ENCODE data around the gene WWOX. TPM values are rescaled to one million over a fixed set of nuclear protein-coding genes. Genes with fewer than 3 reads are reported as not detected.

Gene WWOX
- total RNA-seq, 1 experiment from 2014 or later, result 28.3 TPM

DNA sequence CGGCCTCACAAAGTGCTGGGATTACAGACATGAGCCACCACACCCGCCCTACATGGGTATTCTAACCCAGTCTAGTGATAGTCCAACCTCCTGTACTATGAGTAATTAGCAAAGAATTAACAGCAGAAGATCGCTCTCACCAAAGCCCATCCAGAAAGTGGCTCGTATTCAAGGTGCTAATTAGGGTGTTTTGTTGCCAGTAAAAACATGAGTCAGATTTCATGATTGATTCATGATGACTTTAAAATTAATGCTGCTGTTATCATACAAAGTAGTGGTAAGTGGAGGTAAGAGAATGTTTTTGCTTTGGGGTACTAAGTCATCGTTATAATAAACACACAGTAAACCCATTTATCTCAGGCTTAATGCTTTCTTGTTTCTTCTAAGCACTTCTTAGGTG lies 428.8 kb downstream of the WWOX start:
- Histone ChIP-seq H3K9me2 (replicated peaks; ENCODE audit: low read length) (no peaks in the 10 kb centered on the region), H3K4me1 (ENCODE audit: insufficient read depth, low read length) (no peaks in the 10 kb centered on the region), H3K4me2 (ENCODE audit: low read length) (no peak overlapping the region), H4K20me1 (ENCODE audit: low read length) (no peaks in the 10 kb centered on the region), H3K79me2 (ENCODE audit: low read length) (no peaks in the 10 kb centered on the region), H3K4me3 (ENCODE audit: low read length) (no peak overlapping the region), H3F3A (ENCODE audit: low read length, unreplicated experiment) (no peaks in the 10 kb centered on the region), H3K9ac (ENCODE audit: low read length) (no peak overlapping the region), H3K27me3 (ENCODE audit: low read length) (no peaks in the 10 kb centered on the region), H2AFZ (ENCODE audit: low read length) (no peak overlapping the region), H3K36me3 (ENCODE audit: low read depth, low read length) (no peaks in the 10 kb centered on the region), H3K9me3 (ENCODE audit: low read length) (no peaks in the 10 kb centered on the region), H3K27ac (ENCODE audit: low read length) (no peak overlapping the region)
- intact Hi-C loops (cut with micrococcal nuclease), result no loop called here
- BruUV-seq (replicated peaks), result no TSS peak
- DNase-seq, result no peak
- no peak for TF ChIP-seq EZH2 (IDR thresholded peaks at IDR 0.05; ENCODE audit: low read length, unreplicated experiment)
- TF ChIP-seq CTCF (conservative IDR thresholded peaks at IDR 0.05; ENCODE audit: low read depth, low read length), result no peak
- TF ChIP-seq EZH2phosphoT487 (IDR thresholded peaks at IDR 0.05; ENCODE audit: borderline replicate concordance, low read length), result no peak
- CTCF ChIA-PET, result no interaction called here
- POLR2A ChIA-PET (ENCODE audit: unreplicated experiment), result no interaction called here
- ATAC-seq, result no peak

DNA sequence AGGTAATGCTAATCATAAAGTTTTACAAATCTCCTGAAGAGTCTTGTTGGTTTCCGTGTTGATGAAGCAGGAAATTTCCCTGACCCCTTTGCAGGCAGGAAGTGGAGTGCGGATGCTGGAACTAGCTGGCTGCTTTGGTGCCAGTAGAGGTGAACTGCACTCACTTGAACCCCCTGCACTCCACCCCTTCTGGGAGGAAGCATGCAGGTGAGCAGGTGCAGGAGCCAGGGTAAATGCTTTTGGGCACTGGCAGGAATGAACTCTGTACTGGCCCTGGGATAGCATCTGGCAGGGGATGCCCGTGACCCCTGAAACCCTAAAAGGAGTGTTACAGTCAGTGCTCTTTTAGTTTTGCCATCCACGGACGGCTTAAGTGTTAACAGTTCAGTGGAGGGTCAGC lies 430.4 kb downstream of the WWOX start:
- Histone ChIP-seq H3K9me3 (ENCODE audit: low read length) (no peaks in the 10 kb centered on the region), H3K27me3 (ENCODE audit: low read length) (no peaks in the 10 kb centered on the region), H3K36me3 (ENCODE audit: low read depth, low read length) (no peaks in the 10 kb centered on the region), H3K4me2 (ENCODE audit: low read length) (no peak overlapping the region), H3K27ac (ENCODE audit: low read length) (no peak overlapping the region), H3F3A (ENCODE audit: low read length, unreplicated experiment) (no peaks in the 10 kb centered on the region), H2AFZ (ENCODE audit: low read length) (no peak overlapping the region), H3K9me2 (replicated peaks; ENCODE audit: low read length) (no peaks in the 10 kb centered on the region), H4K20me1 (ENCODE audit: low read length) (no peaks in the 10 kb centered on the region), H3K79me2 (ENCODE audit: low read length) (no peaks in the 10 kb centered on the region), H3K4me1 (ENCODE audit: insufficient read depth, low read length) (no peaks in the 10 kb centered on the region), H3K9ac (ENCODE audit: low read length) (no peak overlapping the region), H3K4me3 (ENCODE audit: low read length) (no peak overlapping the region)
- ChIA-PET POLR2A (ENCODE audit: unreplicated experiment) (no interaction called here), CTCF (no interaction called here)
- ATAC-seq (no peak), DNase-seq (no peak)
- intact Hi-C loops (cut with micrococcal nuclease), result no loop called here
- no peak for TF ChIP-seq CTCF (conservative IDR thresholded peaks at IDR 0.05; ENCODE audit: low read depth, low read length)
- TF ChIP-seq EZH2 (IDR thresholded peaks at IDR 0.05; ENCODE audit: low read length, unreplicated experiment), result no peak
- no peak for TF ChIP-seq EZH2phosphoT487 (IDR thresholded peaks at IDR 0.05; ENCODE audit: borderline replicate concordance, low read length)
- no TSS peak for BruUV-seq (replicated peaks)

- no TSS peak for BruUV-seq (replicated peaks)
- no peak overlapping the region for H2AFZ ChIP-seq (ENCODE audit: low read length)
- no peaks in the 10 kb centered on the region for H3K4me1 ChIP-seq (ENCODE audit: insufficient read depth, low read length)
- DNase-seq, result no peak
- no peak for ATAC-seq
- no peaks in the 10 kb centered on the region for H3K36me3 ChIP-seq (ENCODE audit: low read depth, low read length)
- no peak overlapping the region for H3K9ac ChIP-seq (ENCODE audit: low read length)
- no peaks in the 10 kb centered on the region for H4K20me1 ChIP-seq (ENCODE audit: low read length)
- POLR2A ChIA-PET (ENCODE audit: unreplicated experiment), result no interaction called here
- no peak for TF ChIP-seq CTCF (conservative IDR thresholded peaks at IDR 0.05; ENCODE audit: low read depth, low read length)
- no peak for TF ChIP-seq EZH2phosphoT487 (IDR thresholded peaks at IDR 0.05; ENCODE audit: borderline replicate concordance, low read length)
- no peak for TF ChIP-seq EZH2 (IDR thresholded peaks at IDR 0.05; ENCODE audit: low read length, unreplicated experiment)
- CTCF ChIA-PET, result no interaction called here
- no peaks in the 10 kb centered on the region for H3F3A ChIP-seq (ENCODE audit: low read length, unreplicated experiment)
- H3K79me2 ChIP-seq (ENCODE audit: low read length), result no peaks in the 10 kb centered on the region
- H3K9me2 ChIP-seq (replicated peaks; ENCODE audit: low read length), result no peaks in the 10 kb centered on the region
- H3K9me3 ChIP-seq (ENCODE audit: low read length), result no peaks in the 10 kb centered on the region
- intact Hi-C loops (cut with micrococcal nuclease), result no loop called here
- H3K27me3 ChIP-seq (ENCODE audit: low read length), result no peaks in the 10 kb centered on the region
- no peak overlapping the region for H3K4me3 ChIP-seq (ENCODE audit: low read length)
- H3K27ac ChIP-seq (ENCODE audit: low read length), result no peak overlapping the region
- H3K4me2 ChIP-seq (ENCODE audit: low read length), result no peak overlapping the region
Measured at GRCh38 chr16:78530283-78530682, 430.8 kb downstream of the WWOX start.
